HepG2 (cell line): ENCODE measurements around the gene C15orf62. TPM values are rescaled to one million over a fixed set of nuclear protein-coding genes. Genes with fewer than 3 reads are reported as not detected.

Experiments
- AHR ChIP-seq: IDR thresholded peaks from 2 replicates; pipeline ENCODE4 v1.6.1; 2018; ENCODE audit warnings: missing genetic modification reagents, missing compliant biosample characterization
- BCL6 ChIP-seq: IDR thresholded peaks from 2 replicates; pipeline ENCODE4 v1.6.1; 2016; ENCODE audit warnings: missing genetic modification reagents, missing compliant biosample characterization
- FOXP1 ChIP-seq, 2 experiments: fragments of 450-650 bp in 1 of 2; IDR thresholded peaks; 2 replicates each; pipeline ENCODE4 v1.6.1; 2017 to 2018; ENCODE audit warnings: antibody characterized with exemption in 1 of 2
- HES4 ChIP-seq: sonication (generic); formaldehyde crosslinking; IDR thresholded peaks from 2 replicates; pipeline ENCODE4 v1.9.0; 2021; ENCODE audit warnings: mild to moderate bottlenecking, missing genetic modification reagents, borderline replicate concordance
- KDM2A ChIP-seq: sonication (generic); formaldehyde crosslinking; IDR thresholded peaks from 2 replicates; pipeline ENCODE4 v1.4.0; 2020; ENCODE audit warnings: low read depth, missing genetic modification reagents, borderline replicate concordance
- KDM5B ChIP-seq: sonication (generic); formaldehyde crosslinking; IDR thresholded peaks from 2 replicates; pipeline ENCODE4 v1.4.0; 2020; ENCODE audit warnings: missing genetic modification reagents, mild to moderate bottlenecking, borderline replicate concordance
- KLF12 ChIP-seq: sonication (generic); formaldehyde crosslinking; IDR thresholded peaks from 2 replicates; pipeline ENCODE4 v1.4.0; 2020; ENCODE audit warnings: missing genetic modification reagents, borderline replicate concordance
- KLF16 ChIP-seq, 2 experiments: sonication (generic) in 1 of 2; formaldehyde crosslinking in 1 of 2; IDR thresholded peaks; 2 replicates each; pipeline versions ENCODE4 v1.6.1 to v1.8.0; 2016 to 2023; ENCODE audit warnings: missing genetic modification reagents in 2 of 2, missing compliant biosample characterization in 1 of 2
- RARA ChIP-seq: IDR thresholded peaks from 2 replicates; pipeline ENCODE4 v1.6.1; 2016; ENCODE audit warnings: missing genetic modification reagents, missing compliant biosample characterization
- SATB2 ChIP-seq: sonication (generic); formaldehyde crosslinking; IDR thresholded peaks from 2 replicates; pipeline ENCODE4 v1.5.0; 2020; ENCODE audit warnings: missing genetic modification reagents
- SMAD3 ChIP-seq: sonication (generic); formaldehyde crosslinking; IDR thresholded peaks from 2 replicates; pipeline ENCODE4 v1.4.0; 2020; ENCODE audit warnings: missing genetic modification reagents
- STAG1 ChIP-seq: sonication (generic); formaldehyde crosslinking; IDR thresholded peaks from 2 replicates; pipeline ENCODE4 v1.4.0; 2020; ENCODE audit warnings: missing genetic modification reagents
- TBX2 ChIP-seq: sonication (generic); formaldehyde crosslinking; IDR thresholded peaks from 2 replicates; pipeline ENCODE4 v1.5.0; 2020; ENCODE audit warnings: missing genetic modification reagents, mild to moderate bottlenecking, borderline replicate concordance
- TBX3 ChIP-seq: fragments of 450-650 bp; IDR thresholded peaks from 2 replicates; pipeline ENCODE4 v1.6.1; 2017; ENCODE audit warnings: antibody characterized with exemption, mild to moderate bottlenecking, inconsistent platforms, borderline replicate concordance
- THYN1 ChIP-seq: sonication (generic); formaldehyde crosslinking; IDR thresholded peaks from 2 replicates; pipeline ENCODE4 v1.8.1; 2023; ENCODE audit warnings: low read depth, mild to moderate bottlenecking, moderate library complexity, missing genetic modification reagents, borderline replicate concordance
- ZNF124 ChIP-seq: sonication (generic); formaldehyde crosslinking; IDR thresholded peaks from 2 replicates; pipeline ENCODE4 v1.4.0; 2020; ENCODE audit warnings: missing genetic modification reagents
- ZNF552 ChIP-seq: sonication (generic); formaldehyde crosslinking; IDR thresholded peaks from 2 replicates; pipeline ENCODE4 v1.9.0; 2022; ENCODE audit warnings: missing genetic modification reagents, mild to moderate bottlenecking, borderline replicate concordance
- ZNF878 ChIP-seq: sonication (generic); formaldehyde crosslinking; IDR thresholded peaks from 2 replicates; pipeline ENCODE4 v1.8.1; 2023; ENCODE audit warnings: mild to moderate bottlenecking, missing genetic modification reagents, moderate library complexity
- polyA plus RNA-seq, 8 experiments: library from polyadenylated mRNA; depleted of rRNA in 3 of 8; stranded (reverse) in 7 of 8; unstranded in 1 of 8; fragments of >200 nt; fragmentation: Illumina TruSeq in 4 of 8; extraction: Trizol in 4 of 8; gene quantifications; 2 replicates each; pipeline versions ENCODE4 v1.2.1 to v1.2.3, GENCODE V29; 2011 to 2016; ENCODE audit warnings: low read depth in 4 of 8, missing spikeins in 1 of 8, mixed read lengths in 1 of 8; ENCODE audit not compliant: insufficient read depth in 1 of 8
- total RNA-seq, 5 experiments: library from RNA; depleted of rRNA; stranded (reverse); fragments of >200 nt; fragmentation: Illumina TruSeq; extraction: Trizol; gene quantifications; 2 replicates each; pipeline ENCODE4 v1.2.3, GENCODE V29; 2016; ENCODE audit warnings: low read depth in 1 of 5
- TF ChIP-seq, protein P1 (sequence below): sonication (generic); formaldehyde crosslinking; IDR thresholded peaks from 2 replicates; pipeline ENCODE4 v1.4.0; 2020; ENCODE audit warnings: missing genetic modification reagents
- TF ChIP-seq, protein P2 (sequence below): sonication (generic); formaldehyde crosslinking; IDR thresholded peaks from 2 replicates; pipeline ENCODE4 v1.8.1; 2023; ENCODE audit warnings: missing genetic modification reagents, inconsistent platforms, borderline replicate concordance
- TF ChIP-seq, protein P3 (sequence below): sonication (generic); formaldehyde crosslinking; IDR thresholded peaks from 2 replicates; pipeline ENCODE4 v1.4.0; 2020; ENCODE audit warnings: missing genetic modification reagents, borderline replicate concordance

Gene C15orf62
- total and polyA plus RNA-seq, 2 of the 13 experiments (the other 11 are each of a cell fraction or from before 2014, with no cell fraction given) = 0.51 to 1.1 TPM

DNA sequence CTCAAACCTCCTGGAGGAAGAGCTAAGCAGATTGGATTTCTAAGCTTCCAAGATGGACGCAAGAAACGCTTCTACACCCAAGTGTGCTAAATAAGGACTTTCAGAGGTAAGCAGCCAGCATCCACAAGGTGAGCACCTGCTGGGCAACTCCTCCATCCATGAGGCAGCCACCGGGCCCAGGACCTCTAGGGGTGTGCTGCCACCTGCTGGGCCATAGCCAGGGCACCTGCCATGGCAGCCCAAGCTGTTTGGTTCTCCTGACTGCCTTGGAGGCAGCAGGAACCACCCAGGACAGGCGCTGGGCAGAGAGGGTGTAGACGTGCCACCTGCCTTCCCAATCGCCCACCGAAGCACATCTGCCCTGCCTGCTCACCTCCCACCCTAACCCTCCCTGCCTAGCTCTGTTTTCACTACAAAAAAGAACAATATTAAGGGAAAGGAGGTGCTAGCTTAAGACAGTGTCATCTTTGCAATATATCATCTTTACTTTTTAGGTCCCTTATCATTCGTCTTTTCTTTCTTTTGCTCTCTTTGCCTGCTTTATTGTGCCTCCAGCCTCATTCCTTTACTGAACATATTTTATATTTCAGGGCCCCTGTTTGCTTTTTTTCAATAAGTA is 12.9 kb downstream of the C15orf62 start (continued):
- TF ChIP-seq, protein P1, sequence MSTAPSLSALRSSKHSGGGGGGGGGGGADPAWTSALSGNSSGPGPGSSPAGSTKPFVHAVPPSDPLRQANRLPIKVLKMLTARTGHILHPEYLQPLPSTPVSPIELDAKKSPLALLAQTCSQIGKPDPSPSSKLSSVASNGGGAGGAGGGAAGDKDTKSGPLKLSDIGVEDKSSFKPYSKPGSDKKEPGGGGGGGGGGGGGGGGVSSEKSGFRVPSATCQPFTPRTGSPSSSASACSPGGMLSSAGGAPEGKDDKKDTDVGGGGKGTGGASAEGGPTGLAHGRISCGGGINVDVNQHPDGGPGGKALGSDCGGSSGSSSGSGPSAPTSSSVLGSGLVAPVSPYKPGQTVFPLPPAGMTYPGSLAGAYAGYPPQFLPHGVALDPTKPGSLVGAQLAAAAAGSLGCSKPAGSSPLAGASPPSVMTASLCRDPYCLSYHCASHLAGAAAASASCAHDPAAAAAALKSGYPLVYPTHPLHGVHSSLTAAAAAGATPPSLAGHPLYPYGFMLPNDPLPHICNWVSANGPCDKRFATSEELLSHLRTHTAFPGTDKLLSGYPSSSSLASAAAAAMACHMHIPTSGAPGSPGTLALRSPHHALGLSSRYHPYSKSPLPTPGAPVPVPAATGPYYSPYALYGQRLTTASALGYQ (CRISPR knock-in tag) = no peak
- TF ChIP-seq AHR (CRISPR knock-in tag) (peak; percentile 66; the same call in 1 of the 2 replicates), FOXP1 (IDR thresholded peaks at IDR 0.05) (no peak), FOXP1 (CRISPR knock-in tag; IDR thresholded peaks at IDR 0.05) (no peak), STAG1 (CRISPR knock-in tag) (peak; percentile 98), THYN1 (CRISPR knock-in tag) (no peak), KDM2A (CRISPR knock-in tag) (peak; percentile 70; the same call in 1 of the 2 replicates), ZNF124 (peak; percentile 65; the same call in 1 of the 2 replicates), TBX2 (0 out of 2 replicates have a peak, but pooled peaks have one; percentile 31), KLF16 (CRISPR knock-in tag; IDR thresholded peaks at IDR 0.05) (peak in 1 of 2 experiments; percentile 74; a peak in 1 of 4 replicates), SMAD3 (CRISPR knock-in tag) (peak; percentile 39; the same call in 1 of the 2 replicates), HES4 (CRISPR knock-in tag) (no peak), KDM5B (CRISPR knock-in tag) (peak; percentile 36; the same call in 1 of the 2 replicates), TBX3 (no peak), ZNF878 (no peak), SATB2 (CRISPR knock-in tag) (no peak), KLF12 (no peak), ZNF552 (CRISPR knock-in tag) (no peak), RARA (CRISPR knock-in tag) (peak; percentile 34; the same call in 1 of the 2 replicates), BCL6 (0 out of 2 replicates have a peak, but pooled peaks have one; percentile 21)
- TF ChIP-seq, protein P2, sequence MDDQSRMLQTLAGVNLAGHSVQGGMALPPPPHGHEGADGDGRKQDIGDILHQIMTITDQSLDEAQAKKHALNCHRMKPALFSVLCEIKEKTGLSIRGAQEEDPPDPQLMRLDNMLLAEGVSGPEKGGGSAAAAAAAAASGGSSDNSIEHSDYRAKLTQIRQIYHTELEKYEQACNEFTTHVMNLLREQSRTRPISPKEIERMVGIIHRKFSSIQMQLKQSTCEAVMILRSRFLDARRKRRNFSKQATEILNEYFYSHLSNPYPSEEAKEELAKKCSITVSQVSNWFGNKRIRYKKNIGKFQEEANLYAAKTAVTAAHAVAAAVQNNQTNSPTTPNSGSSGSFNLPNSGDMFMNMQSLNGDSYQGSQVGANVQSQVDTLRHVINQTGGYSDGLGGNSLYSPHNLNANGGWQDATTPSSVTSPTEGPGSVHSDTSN (CRISPR knock-in tag) = no peak
- TF ChIP-seq, protein P3, sequence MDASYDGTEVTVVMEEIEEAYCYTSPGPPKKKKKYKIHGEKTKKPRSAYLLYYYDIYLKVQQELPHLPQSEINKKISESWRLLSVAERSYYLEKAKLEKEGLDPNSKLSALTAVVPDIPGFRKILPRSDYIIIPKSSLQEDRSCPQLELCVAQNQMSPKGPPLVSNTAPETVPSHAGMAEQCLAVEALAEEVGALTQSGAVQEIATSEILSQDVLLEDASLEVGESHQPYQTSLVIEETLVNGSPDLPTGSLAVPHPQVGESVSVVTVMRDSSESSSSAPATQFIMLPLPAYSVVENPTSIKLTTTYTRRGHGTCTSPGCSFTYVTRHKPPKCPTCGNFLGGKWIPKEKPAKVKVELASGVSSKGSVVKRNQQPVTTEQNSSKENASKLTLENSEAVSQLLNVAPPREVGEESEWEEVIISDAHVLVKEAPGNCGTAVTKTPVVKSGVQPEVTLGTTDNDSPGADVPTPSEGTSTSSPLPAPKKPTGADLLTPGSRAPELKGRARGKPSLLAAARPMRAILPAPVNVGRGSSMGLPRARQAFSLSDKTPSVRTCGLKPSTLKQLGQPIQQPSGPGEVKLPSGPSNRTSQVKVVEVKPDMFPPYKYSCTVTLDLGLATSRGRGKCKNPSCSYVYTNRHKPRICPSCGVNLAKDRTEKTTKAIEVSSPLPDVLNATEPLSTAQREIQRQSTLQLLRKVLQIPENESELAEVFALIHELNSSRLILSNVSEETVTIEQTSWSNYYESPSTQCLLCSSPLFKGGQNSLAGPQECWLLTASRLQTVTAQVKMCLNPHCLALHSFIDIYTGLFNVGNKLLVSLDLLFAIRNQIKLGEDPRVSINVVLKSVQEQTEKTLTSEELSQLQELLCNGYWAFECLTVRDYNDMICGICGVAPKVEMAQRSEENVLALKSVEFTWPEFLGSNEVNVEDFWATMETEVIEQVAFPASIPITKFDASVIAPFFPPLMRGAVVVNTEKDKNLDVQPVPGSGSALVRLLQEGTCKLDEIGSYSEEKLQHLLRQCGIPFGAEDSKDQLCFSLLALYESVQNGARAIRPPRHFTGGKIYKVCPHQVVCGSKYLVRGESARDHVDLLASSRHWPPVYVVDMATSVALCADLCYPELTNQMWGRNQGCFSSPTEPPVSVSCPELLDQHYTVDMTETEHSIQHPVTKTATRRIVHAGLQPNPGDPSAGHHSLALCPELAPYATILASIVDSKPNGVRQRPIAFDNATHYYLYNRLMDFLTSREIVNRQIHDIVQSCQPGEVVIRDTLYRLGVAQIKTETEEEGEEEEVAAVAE (CRISPR knock-in tag) = 0 out of 2 replicates have a peak, but pooled peaks have one; percentile 31
